Measurements from ENCODE around the gene ARHGEF11. TPM values are rescaled to one million over a fixed set of nuclear protein-coding genes. Genes with fewer than 3 reads are reported as not detected.
A peak's percentile ranks its signal among the peaks of the same experiment; 100 is the strongest.

ARHGEF11 gene
- total and polyA plus RNA-seq, 2 of the 4 experiments (the other 2 are of a cell fraction), result 16.8 to 17.2 TPM

DNA sequence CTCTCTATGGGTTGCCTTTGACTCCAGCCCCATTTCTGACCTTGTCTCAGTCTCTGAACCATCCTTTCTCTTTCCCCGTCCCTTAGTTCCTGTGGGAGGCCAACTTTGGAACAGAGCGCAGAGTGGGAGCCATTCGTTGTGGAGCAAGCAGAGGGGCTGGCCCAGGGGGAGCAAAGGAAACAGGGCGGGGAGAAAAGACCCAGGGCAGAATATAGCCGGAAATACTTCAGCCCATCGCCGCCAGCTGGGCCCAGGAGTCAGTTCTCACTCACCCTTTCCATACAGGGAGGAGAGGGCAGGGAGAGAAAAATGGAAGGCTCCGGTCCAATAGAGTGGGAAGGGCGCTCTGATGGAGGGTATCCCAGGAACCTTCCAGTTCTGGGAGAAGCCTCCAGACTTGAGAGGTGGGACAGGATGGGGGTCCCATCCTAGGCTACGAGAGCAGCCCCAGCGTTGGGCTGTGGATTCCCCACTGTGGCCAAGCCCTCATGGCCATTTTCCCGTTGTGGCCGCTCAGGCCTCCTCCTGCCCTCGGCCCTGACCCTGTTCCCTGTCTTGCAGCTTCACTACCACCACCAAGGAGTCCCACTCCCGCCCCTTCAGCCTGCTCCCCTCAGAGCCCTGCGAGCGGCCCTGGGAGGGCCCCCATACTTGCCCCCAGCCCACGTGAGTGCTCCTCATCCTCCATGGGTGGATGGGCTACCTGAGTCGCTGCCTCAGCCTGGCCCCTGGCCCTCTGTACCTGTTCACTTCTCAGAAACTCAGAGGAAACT, 141.2 kb downstream of the ARHGEF11 start (continued):
- no peak for TF ChIP-seq RCOR1 (IDR thresholded peaks at IDR 0.05; ENCODE audit: insufficient replicate concordance, low read length)

DNA sequence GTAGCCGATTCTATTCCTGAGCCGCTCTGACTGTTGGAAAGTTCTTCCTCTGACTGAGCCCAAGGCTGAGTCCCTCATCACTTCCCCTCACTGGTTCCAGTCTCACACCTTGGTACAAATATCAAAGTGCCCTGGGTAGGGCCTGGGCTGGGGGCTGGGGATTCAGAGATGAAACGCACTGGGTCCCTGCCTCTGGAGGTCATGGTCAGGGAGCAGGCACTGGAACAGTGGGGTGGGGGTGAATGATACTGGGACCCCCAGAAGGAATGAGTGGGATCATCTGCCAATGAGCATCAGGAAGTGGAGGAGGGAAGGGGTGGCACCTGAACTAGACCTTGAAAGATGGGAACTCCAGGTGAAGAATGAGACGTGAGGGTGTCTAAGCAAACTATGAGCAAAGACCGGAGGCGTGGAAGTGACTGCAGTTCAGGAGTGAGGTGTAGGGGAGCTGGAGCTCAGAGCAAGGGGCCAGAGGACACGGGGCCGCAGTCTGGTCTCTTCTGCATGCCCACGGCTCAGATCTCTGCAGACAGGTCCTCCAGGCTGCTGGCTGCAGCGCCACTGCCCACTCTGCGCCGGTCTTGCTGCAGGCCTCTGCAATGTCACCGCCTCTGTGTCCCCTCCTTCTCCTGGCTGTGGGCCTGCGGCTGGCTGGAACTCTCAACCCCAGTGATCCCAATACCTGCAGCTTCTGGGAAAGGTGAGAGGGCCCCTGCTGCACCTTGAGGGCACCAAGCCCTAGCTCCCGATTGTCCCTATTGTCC, 142.0 kb downstream of the ARHGEF11 start:
- no peak overlapping the region for H3K27ac ChIP-seq (ENCODE audit: insufficient read depth, low read length)
- peaks cover 22 to 78% of the 10 kb centered on the region in 2 experiments for H3K79me1 ChIP-seq (ENCODE audit: low read depth in 1 of 2, low read length in 2 of 2)
- H4K20me1 ChIP-seq (ENCODE audit: insufficient read depth, low read length), result no peaks in the 10 kb centered on the region
- H2BK15ac ChIP-seq (ENCODE audit: low read depth, low read length), result no peak overlapping the region
- in situ Hi-C loops (cut with MboI; ENCODE audit: low sequenced_read_pairs), result no loop called here
- H3K4me3 ChIP-seq (ENCODE audit: insufficient read depth, low read depth, low read length), result no peak overlapping the region
- H2AK9ac ChIP-seq (replicated peaks; ENCODE audit: low read depth, low read length, poor library complexity), result no peak overlapping the region
- H2BK120ac ChIP-seq (ENCODE audit: low read depth, low read length), result no peak overlapping the region
- intact Hi-C loops (cut with micrococcal nuclease), result no loop called here
- peaks cover 15% of the 10 kb centered on the region for H3K9me1 ChIP-seq (ENCODE audit: insufficient read depth, low read length)
- DNase-seq, result no peak
- H4K5ac ChIP-seq (ENCODE audit: low read depth, low read length), result no peak overlapping the region
- WGBS, 2 experiments (ENCODE audit: extremely low coverage in 2 of 2, insufficient read length in 1 of 2), result 88% methylated on average over 11 of the region's 15 CpGs; no CpG with 5 or more reads in 1 of the 2 experiments
- H3K27me3 ChIP-seq (ENCODE audit: control insufficient read depth, insufficient read depth, low read length), result no peaks in the 10 kb centered on the region
- H2BK5ac ChIP-seq (ENCODE audit: low read depth, low read length, poor library complexity, severe bottlenecking), result no peak overlapping the region
- no peak overlapping the region for H3K4me2 ChIP-seq (ENCODE audit: low read depth, low read length)
- H2AFZ ChIP-seq (replicated peaks; ENCODE audit: low read length, poor library complexity), result no peak overlapping the region
- no peak overlapping the region for H3K56ac ChIP-seq (ENCODE audit: extremely low read depth, insufficient read depth, low read length)
- CTCF ChIA-PET, result no interaction called here
- BruUV-seq (replicated peaks), result no TSS peak
- TF ChIP-seq, protein P1, sequence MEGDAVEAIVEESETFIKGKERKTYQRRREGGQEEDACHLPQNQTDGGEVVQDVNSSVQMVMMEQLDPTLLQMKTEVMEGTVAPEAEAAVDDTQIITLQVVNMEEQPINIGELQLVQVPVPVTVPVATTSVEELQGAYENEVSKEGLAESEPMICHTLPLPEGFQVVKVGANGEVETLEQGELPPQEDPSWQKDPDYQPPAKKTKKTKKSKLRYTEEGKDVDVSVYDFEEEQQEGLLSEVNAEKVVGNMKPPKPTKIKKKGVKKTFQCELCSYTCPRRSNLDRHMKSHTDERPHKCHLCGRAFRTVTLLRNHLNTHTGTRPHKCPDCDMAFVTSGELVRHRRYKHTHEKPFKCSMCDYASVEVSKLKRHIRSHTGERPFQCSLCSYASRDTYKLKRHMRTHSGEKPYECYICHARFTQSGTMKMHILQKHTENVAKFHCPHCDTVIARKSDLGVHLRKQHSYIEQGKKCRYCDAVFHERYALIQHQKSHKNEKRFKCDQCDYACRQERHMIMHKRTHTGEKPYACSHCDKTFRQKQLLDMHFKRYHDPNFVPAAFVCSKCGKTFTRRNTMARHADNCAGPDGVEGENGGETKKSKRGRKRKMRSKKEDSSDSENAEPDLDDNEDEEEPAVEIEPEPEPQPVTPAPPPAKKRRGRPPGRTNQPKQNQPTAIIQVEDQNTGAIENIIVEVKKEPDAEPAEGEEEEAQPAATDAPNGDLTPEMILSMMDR (conservative IDR thresholded peaks at IDR 0.05; ENCODE audit: low read depth, low read length), result no peak
- no peak for TF ChIP-seq NFE2L2 (IDR thresholded peaks at IDR 0.05; ENCODE audit: low read depth, low read length)
- no peak for TF ChIP-seq SMC3 (IDR thresholded peaks at IDR 0.05; ENCODE audit: low read depth, low read length)
- TF ChIP-seq MXI1 (IDR thresholded peaks at IDR 0.05; ENCODE audit: borderline replicate concordance, low read depth, low read length), result no peak
- TF ChIP-seq BHLHE40 (IDR thresholded peaks at IDR 0.05; ENCODE audit: low read depth, low read length), result no peak
- no peak for TF ChIP-seq FOS (IDR thresholded peaks at IDR 0.05; ENCODE audit: low read depth, low read length)
- TF ChIP-seq POLR2A (IDR thresholded peaks at IDR 0.05; ENCODE audit: low read depth, low read length), result no peak
- no peak for TF ChIP-seq MAFK (IDR thresholded peaks at IDR 0.05; ENCODE audit: low read depth, low read length)
- H3K4me1 ChIP-seq (ENCODE audit: control insufficient read depth, insufficient read depth, low read length), result peaks cover 28% of the 10 kb centered on the region
- no peak overlapping the region for H4K91ac ChIP-seq (ENCODE audit: insufficient read depth, low read depth, low read length)
- no peak overlapping the region for H3K9ac ChIP-seq (ENCODE audit: low read depth, low read length)
- H3K36me3 ChIP-seq (ENCODE audit: control insufficient read depth, insufficient read depth, low read length), result peaks cover 11% of the 10 kb centered on the region
- dilution Hi-C loops (cut with HindIII; ENCODE audit: low sequenced_read_pairs, unreplicated experiment), result no loop called here
- no peak overlapping the region for H3K23ac ChIP-seq (ENCODE audit: low read depth, low read length)
- POLR2A ChIA-PET (ENCODE audit: unreplicated experiment), result no interaction called here
- H3K14ac ChIP-seq (replicated peaks; ENCODE audit: low read depth, low read length), result no peak overlapping the region
- H2AK5ac ChIP-seq (ENCODE audit: low read depth, low read length), result peak overlapping the region; percentile 20; the same call in 1 of the 2 replicates
- no peak overlapping the region for H2BK20ac ChIP-seq (ENCODE audit: low read depth, low read length)
- no peak overlapping the region for H3K18ac ChIP-seq (ENCODE audit: low read depth, low read length)
- no peak overlapping the region for H3K4ac ChIP-seq (ENCODE audit: low read depth, low read length)
- H3K9me3 ChIP-seq (ENCODE audit: control insufficient read depth, insufficient read depth, low read length), result no peaks in the 10 kb centered on the region
- no peak overlapping the region for H4K8ac ChIP-seq (ENCODE audit: low read depth in 2 of 2, low read length in 2 of 2)
- no peak for ATAC-seq (ENCODE audit: low read depth)

Data from IMR-90 (cell line).